Fibroblast of the aortic adventitia (primary cell): ENCODE data around the gene FGF2. TPM values are rescaled to one million over a fixed set of nuclear protein-coding genes. Genes with fewer than 3 reads are reported as not detected.

ENCODE experiments used
- DNase-seq: peaks from one replicate; pipeline ENCODE4 v3.0.0-alpha.2; 2010; ENCODE audit warnings: low read depth
- H3K4me3 ChIP-seq: 2 replicates; pipeline ENCODE4 v1.5.1; 2011; ENCODE audit warnings: low read depth, mild to moderate bottlenecking, control low read depth, low read length, moderate library complexity
- CTCF ChIP-seq: IDR thresholded peaks from 2 replicates; pipeline ENCODE4 v1.5.1; 2011; ENCODE audit warnings: mild to moderate bottlenecking, low read length, control low read depth, inconsistent platforms; ENCODE audit not compliant: insufficient read depth
- total RNA-seq: library from RNA; depleted of rRNA; stranded (reverse); fragments of >200 nt; gene quantifications from 2 replicates; pipeline ENCODE4 v1.2.3, GENCODE V29; 2012; ENCODE audit warnings: low replicate concordance

The FGF2 gene
- total RNA-seq, 1 donor: 79.5 TPM

DNA sequence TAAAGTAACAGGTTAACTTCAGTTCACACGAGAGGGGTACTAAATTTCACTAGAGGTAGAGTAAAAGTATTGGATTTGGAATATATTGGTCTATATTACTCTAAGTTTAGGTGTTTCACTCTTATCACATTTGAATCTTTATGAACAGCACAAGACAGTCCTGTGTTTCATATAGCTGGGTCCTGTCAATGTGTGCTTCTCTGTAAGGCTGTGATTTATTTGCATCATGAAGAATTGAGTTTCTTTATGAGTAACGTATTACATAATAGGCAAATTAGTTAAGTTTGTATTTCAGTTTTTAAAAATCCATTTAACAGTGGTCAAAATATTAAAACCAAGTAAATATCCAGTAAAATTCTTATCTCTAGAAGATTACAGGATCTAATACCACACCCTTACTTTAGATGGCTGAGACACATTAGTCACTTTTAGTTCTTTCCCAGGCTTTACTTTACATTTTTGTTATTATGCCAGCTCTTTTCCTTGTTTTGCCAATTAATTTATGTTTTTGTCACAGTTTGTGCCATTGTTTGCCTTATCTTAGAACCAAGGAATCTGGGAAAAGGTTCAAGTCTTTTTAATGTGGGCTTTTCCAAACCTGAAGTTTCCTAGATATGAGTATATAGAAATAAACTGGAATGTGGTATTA lies 63.6 kb downstream of the FGF2 start:
- no peak overlapping the region for H3K4me3 ChIP-seq
- no peak for TF ChIP-seq CTCF
- peak; percentile 94 for DNase-seq

DNA sequence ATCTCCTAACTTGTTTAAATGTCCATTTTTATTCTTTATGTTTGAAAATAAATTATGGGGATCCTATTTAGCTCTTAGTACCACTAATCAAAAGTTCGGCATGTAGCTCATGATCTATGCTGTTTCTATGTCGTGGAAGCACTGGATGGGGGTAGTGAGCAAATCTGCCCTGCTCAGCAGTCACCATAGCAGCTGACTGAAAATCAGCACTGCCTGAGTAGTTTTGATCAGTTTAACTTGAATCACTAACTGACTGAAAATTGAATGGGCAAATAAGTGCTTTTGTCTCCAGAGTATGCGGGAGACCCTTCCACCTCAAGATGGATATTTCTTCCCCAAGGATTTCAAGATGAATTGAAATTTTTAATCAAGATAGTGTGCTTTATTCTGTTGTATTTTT lies 68.2 kb downstream of the FGF2 start:
- no peak for TF ChIP-seq CTCF
- H3K4me3 ChIP-seq: no peak overlapping the region
- no peak for DNase-seq

DNA sequence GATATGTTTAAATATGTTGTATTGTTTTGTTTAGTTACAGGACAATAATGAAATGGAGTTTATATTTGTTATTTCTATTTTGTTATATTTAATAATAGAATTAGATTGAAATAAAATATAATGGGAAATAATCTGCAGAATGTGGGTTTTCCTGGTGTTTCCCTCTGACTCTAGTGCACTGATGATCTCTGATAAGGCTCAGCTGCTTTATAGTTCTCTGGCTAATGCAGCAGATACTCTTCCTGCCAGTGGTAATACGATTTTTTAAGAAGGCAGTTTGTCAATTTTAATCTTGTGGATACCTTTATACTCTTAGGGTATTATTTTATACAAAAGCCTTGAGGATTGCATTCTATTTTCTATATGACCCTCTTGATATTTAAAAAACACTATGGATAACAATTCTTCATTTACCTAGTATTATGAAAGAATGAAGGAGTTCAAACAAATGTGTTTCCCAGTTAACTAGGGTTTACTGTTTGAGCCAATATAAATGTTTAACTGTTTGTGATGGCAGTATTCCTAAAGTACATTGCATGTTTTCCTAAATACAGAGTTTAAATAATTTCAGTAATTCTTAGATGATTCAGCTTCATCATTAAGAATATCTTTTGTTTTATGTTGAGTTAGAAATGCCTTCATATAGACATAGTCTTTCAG lies 68.8 kb downstream of the FGF2 start:
- no peak for DNase-seq
- H3K4me3 ChIP-seq: no peak overlapping the region
- TF ChIP-seq CTCF: no peak

GRCh38 chr4:122896270-122896669 lies 69.6 kb downstream of the FGF2 start:
- H3K4me3 ChIP-seq: no peak overlapping the region
- TF ChIP-seq CTCF: no peak
- DNase-seq: no peak

GRCh38 chr4:122898370-122899150 lies 71.9 kb downstream of the FGF2 start:
- TF ChIP-seq CTCF: no peak
- no peak overlapping the region for H3K4me3 ChIP-seq
- peak; percentile 92 for DNase-seq

DNA sequence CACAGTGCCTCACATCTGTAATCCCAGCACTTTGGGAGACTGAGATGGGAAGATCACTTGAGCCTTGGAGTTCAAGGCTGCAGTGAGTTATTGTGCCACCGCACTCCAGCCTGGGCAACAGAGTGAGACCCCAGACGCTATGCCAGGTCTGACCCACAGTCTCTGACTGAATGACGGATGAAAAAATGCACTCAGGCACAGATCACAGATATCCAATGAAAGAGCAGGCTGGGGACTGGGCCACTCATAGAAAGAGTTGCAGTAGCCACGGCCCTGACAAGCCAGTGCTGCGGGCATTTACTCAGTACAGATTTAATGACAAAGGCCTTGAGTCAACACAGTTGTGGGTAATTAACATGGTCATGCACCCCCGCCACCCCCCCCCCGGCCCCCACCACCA lies 73.1 kb downstream of the FGF2 start:
- H3K4me3 ChIP-seq: no peak overlapping the region
- TF ChIP-seq CTCF: no peak
- no peak for DNase-seq
